Motor neuron (in vitro differentiated cells): ENCODE results near the gene TBC1D4. TPM values are rescaled to one million over a fixed set of nuclear protein-coding genes. Genes with fewer than 3 reads are reported as not detected.
A peak's percentile ranks its signal among the peaks of the same experiment; 100 is the strongest.

ENCODE experiments used
- ATAC-seq, 8 experiments: fragments of 200-7000 bp; cut with Tn5 transposase; replicated peaks in 6 of 8; 2 replicates each; pipeline ENCODE4 v1.8.0; 2021; ENCODE audit warnings: mild to moderate bottlenecking in 8 of 8, moderate library complexity in 8 of 8
- H3K27ac ChIP-seq, 2 donors: fragments of 250-450 bp; sonication (Bioruptor Pico); 2 replicates each; pipeline ENCODE4 v1.9.0; 2021; ENCODE audit warnings: antibody characterized with exemption in 2 of 2, mild to moderate bottlenecking in 2 of 2, moderate library complexity in 1 of 2
- H3K4me1 ChIP-seq, 2 donors: fragments of 250-450 bp; sonication (Bioruptor Pico); replicated peaks in 1 of 2; 2 replicates each; pipeline ENCODE4 v1.6.1; 2021; ENCODE audit warnings: antibody characterized with exemption in 2 of 2, mild to moderate bottlenecking in 2 of 2, moderate library complexity in 1 of 2
- H3K4me3 ChIP-seq, 5 donors: fragments of 250-450 bp; sonication (Bioruptor Pico); 2 replicates each; pipeline ENCODE4 v1.9.0; 2021; ENCODE audit warnings: antibody characterized with exemption in 5 of 5, mild to moderate bottlenecking in 5 of 5, moderate library complexity in 4 of 5
- WGBS, 10 experiments: fragments of 450-650 bp; shearing (Covaris generic); methylation state at CpG; one replicate each; pipeline ENCODE4 v1.0.0; 2022; 5-methylcytosine and 5-hydroxymethylcytosine counted together
- in situ Hi-C, 9 experiments: fragments of 400-800 bp; cut with MboI; loops; one replicate each; pipeline ENCODE4 v1.15.0; 2021; ENCODE audit warnings: low sequenced_read_pairs in 9 of 9, low pct_unique_long_range_greater_than_20kb in 2 of 9; ENCODE audit not compliant: unreplicated experiment in 9 of 9
- total RNA-seq, 8 experiments: library from RNA; unstranded; fragments of 300-600 nt; gene quantifications; 2 replicates each; pipeline versions ENCODE4 v1.2.3 to v1.2.4, GENCODE V29; 2022

TBC1D4 gene
- total RNA-seq: 10 to 100 TPM in 2 of 8 experiments, 1 to 10 TPM in 6; 5.3 to 13.3 (median 7.7) TPM

DNA sequence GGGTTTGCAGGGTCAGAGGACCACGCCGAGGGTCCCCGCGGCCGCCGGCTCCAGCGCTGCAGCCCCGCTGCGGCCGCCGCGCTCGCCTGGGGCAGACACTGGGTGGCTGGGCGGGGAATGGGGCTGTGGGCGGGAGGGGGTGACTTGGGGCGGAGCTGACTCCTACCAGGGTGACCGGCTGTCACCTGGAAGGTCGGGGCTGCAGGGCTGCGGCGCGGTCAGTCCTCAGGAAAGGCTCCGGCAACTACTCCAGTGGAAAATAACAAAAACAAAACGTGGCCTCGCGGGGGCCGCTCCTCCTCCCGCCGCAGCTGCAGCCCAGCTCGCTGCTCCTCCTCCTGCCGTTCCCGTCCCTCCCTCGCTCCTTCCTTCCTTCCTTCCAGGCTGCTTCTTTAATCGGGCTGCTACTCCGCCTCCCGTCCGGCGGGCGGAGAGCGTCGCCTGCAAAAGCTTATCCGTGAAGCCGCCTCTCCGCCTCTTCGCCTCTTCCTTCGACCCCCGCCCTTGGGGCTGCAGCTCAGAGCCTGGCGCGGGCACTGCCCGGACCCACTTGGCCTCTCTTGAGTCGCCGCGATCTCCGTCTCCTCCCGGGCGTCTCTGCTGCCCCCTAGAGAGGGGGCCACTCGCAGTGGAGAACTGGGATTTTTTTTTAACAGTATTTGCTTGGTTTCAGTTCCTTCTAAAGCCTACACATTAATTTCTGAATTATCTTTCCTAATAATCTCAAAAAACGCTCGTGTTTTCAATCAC, at the start of gene TBC1D4:
TBC1D4 (minus strand) TSS at position 100 of the 750 bp plus-strand sequence. CDS start 402 bp downstream, outside the sequence.
- Histone ChIP-seq H3K4me1 (peaks cover 4 to 5% of the 10 kb centered on the region in 2 donors), H3K4me3 (peak within 1 kb of the TSS; percentile 54 to 85 (median 58)), H3K27ac (peak within 1 kb of the TSS; percentile 5 to 13)
- in situ Hi-C loops: no loop called here
- peak; percentile 76 to 85 (median 81) for ATAC-seq
- WGBS, 10 experiments: 0 to 2% (median 0%) methylated on average over 1 to 18 of the region's 58 CpGs

DNA sequence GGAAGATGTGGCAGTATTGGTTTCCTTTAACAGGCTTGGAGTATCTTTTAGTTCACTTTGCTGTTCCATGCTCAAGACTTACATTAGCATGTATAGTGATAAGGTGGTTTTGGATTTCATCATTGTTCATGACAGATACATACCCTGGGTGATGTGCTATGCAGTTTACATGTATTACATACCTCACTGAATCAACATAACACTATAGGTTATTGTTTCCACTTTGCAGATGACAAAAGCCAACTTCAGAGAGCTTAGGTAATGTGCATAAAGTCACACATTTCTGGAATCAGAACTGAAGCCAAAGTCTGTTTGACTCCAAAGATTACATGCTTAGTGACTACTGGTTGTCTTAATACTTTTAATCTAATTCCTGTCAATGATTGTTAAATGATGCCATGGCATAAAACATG, 48.6 kb upstream of the TBC1D4 start:
- in situ Hi-C loops: no loop called here
- no peak overlapping the region for H3K27ac ChIP-seq
- no peak overlapping the region for H3K4me3 ChIP-seq
- peak in 2 of 8 experiments; percentile 19 to 35 for ATAC-seq
- H3K4me1 ChIP-seq: no peaks in the 10 kb centered on the region

DNA sequence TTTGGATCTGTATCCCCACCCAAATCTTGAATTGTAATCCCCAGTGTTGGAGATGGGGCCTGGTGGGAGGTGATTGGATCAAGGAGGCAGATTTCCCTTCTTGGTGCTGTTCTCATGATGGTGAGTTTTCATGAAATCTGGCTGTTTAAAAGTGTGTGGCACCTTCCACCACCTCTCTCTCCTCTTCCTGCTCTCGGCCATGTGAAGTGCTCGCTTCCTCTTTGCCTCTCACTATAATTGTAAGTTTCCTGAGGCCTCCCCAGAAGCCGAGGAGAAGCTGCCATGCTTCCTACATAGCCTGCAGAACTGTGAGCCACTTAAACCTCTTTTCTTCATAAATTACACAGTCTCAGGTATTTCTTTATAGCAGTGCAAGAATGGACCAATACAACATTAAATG, 40.0 kb upstream of the TBC1D4 start:
- no peak for ATAC-seq
- Histone ChIP-seq H3K27ac (no peak overlapping the region), H3K4me3 (no peak overlapping the region), H3K4me1 (no peaks in the 10 kb centered on the region)
- in situ Hi-C loops: no loop called here
- WGBS, 10 experiments: 67 to 96% (median 88%) methylated on average over 1 to 3 of the region's 3 CpGs; no CpG with 5 or more reads in 4 of the 10 experiments

DNA sequence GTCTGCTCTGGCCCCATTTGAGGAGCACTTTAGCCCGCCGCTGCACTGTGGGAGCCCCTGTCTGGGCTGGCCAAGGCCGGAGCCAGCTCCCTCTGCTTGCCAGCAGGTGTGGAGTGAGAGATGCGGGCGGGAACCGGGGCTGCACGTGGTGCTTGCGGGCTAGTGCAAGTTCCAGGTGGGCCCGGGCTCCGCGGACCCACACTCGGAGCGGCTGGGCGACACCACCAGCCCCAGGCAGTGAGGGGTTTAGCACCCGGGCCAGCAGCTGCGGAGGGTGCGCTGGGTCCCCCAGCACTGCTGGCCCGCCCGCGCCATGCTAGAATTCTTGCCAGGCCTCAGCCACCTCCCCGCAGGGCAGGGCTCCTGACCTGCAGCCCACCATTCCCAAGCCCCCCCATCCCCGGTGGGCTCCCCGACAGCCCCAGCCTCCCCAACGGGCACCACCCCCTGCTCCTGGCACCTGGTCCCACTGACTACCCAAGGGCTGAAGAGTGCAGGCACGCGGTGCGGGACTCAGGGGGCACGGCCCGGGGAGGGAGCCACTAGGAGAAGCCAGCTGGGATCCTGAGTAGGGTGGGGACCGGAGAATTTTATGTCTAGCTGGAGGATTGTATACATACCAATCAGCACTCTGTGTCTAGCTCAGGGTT, 36.6 kb upstream of the TBC1D4 start:
- no peak for ATAC-seq
- no peak overlapping the region for H3K27ac ChIP-seq
- H3K4me3 ChIP-seq: no peak overlapping the region
- in situ Hi-C loops: no loop called here
- no peaks in the 10 kb centered on the region for H3K4me1 ChIP-seq
- 80 to 95% methylated on average over 1 to 4 of the region's 30 CpGs; no CpG with 5 or more reads in 8 of the 10 experiments for WGBS, 10 experiments

DNA sequence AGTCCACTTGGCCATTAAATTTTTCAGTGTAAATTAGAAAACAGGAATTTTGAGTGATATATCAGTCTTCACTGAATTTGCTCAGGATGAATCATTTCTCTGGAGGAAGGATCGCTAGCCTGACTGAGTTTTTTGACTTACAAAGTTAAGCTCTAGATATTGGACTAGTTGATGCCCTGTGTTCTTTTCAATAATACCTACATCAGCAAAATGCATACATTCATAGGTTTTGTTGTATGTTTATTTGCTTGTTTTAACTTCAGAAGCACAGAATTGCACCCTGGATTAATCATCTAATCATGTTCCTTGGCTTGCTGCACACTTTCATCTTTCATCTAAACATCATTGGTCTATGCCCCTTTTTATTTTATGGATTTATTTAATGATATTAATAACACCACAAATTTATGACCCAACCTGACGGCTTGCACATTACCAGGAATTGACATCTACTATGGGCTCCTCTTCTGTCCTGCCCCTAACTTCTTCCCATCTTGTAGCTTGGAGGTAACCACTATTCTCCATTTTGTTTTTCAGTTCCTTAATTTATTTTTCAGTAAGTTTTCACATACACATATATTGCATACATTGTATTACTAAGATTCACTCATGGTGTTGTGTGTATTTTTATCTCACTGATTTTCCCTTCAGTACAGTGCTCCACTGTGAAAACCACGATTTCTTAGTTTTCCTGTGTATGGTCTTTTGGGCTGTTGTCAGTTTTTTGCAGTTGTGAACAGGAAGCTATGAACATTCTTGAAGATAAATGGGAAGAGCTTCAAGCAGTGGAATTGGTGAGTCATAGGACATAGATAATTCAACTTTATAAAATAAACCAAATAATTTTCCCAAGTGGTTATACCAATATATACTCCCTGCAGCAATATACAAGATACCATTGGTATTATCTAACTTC, 32.4 kb upstream of the TBC1D4 start:
- no peak overlapping the region for H3K27ac ChIP-seq
- WGBS, 10 experiments: 35 to 100% (median 65%) methylated on average over 2 to 3 of the region's 3 CpGs; no CpG with 5 or more reads in 1 of the 10 experiments

DNA sequence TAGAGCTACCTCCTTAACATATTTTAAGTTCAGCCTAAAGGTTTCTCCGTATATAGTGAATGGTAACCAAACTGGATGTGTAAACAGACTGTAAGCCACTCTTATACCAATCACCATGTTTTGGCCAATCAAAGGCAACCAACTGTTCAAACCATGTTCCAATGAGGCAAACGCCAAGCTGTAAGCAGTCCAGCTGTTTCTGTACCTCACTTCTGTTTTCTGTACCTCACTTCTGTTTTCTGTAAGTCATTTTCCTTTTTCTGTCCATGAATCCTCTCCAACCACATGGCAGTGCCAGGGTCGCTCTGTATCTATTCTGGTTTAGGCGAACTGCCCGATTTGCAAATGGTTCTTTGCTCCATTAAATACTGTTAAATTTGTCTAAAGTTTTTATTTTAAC, 31.3 kb upstream of the TBC1D4 start:
- Histone ChIP-seq H3K4me3 (no peak overlapping the region), H3K4me1 (no peaks in the 10 kb centered on the region), H3K27ac (no peak overlapping the region)
- ATAC-seq: no peak
- in situ Hi-C loops: no loop called here
- WGBS, 10 experiments: 0 to 92% (median 84%) methylated on average over 1 to 5 of the region's 5 CpGs

More for the DNA sequence above, 32.4 kb upstream of the TBC1D4 start:
- no peaks in the 10 kb centered on the region for H3K4me1 ChIP-seq
- no peak for ATAC-seq
- in situ Hi-C loops: no loop called here
- H3K4me3 ChIP-seq: no peak overlapping the region

- no peak for ATAC-seq
These were observed 30.3 kb upstream of the TBC1D4 start for GRCh38 chr13:75512253-75512652.

DNA sequence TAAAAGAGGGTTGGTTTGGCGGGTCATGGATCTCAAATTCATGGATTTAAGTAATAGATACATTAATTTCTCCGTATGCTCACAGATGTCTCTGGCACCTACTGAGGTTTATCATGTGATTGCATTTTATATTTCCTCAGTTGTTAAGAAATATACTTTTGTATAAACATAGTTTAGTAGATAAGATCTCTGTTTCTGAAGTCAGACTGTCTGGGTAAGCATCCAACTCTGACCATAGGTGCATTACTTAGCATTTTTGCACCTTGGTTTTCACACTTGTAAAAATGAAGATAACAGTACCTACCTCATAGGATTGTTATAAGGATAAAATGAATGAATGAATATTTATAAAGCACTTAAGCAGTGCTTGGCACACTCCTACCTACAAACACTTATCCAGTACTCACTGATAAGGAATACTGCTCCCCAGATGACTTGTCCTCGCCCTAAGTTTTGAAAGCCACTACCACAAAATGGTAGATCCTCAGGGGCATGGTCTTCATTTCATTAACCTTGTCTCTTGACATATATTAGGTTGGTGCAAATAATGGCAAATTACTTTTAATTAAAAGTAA, 29.2 kb upstream of the TBC1D4 start:
- H3K27ac ChIP-seq: no peak overlapping the region
- ATAC-seq: no peak
- in situ Hi-C loops: no loop called here

More at GRCh38 chr13:75512253-75512652, 30.3 kb upstream of the TBC1D4 start:
- WGBS, 10 experiments: 24 to 100% (median 62%) methylated on average over 1 to 3 of the region's 3 CpGs
- in situ Hi-C loops: no loop called here
- no peaks in the 10 kb centered on the region for H3K4me1 ChIP-seq
- no peak overlapping the region for H3K27ac ChIP-seq
- H3K4me3 ChIP-seq: no peak overlapping the region

DNA sequence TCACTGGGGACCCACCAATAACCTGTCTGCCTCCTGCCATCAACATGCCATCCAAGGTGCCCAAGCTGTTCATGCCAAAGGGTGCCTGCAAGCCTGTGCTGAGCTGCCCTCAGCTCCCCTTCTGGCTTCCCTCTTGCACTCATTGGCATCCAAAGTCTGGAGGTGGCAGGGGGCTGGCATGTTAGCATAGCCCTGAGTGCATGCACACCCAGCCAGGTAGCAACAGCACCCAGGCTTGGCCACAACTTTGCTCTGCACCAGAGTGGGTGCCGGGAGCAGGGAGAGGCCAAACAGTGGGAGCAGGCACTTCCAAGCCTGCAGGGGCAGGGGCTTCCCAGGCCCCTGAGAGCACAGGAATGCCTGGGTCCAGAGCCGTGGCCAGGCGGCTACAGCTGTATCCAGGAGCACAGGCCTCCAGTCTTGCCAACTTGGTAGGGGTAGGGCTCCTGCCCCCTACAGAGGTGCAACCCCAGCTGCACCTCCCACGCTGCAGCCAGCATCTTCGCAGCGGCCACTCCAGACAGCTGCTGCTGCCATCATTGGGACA, 26.1 kb upstream of the TBC1D4 start:
- no peak overlapping the region for H3K27ac ChIP-seq
- no peak for ATAC-seq
- in situ Hi-C loops: no loop called here
- no peak overlapping the region for H3K4me3 ChIP-seq
- no peaks in the 10 kb centered on the region for H3K4me1 ChIP-seq
- WGBS, 10 experiments: 35 to 92% (median 80%) methylated on average over 1 to 2 of the region's 6 CpGs; no CpG with 5 or more reads in 5 of the 10 experiments

More for the DNA sequence above, 29.2 kb upstream of the TBC1D4 start:
- no peaks in the 10 kb centered on the region for H3K4me1 ChIP-seq
- H3K4me3 ChIP-seq: no peak overlapping the region
- WGBS, 10 experiments: 33 to 100% (median 86%) methylated on average over 1 to 3 of the region's 3 CpGs

GRCh38 chr13:75507027-75508001, 25.3 kb upstream of the TBC1D4 start:
- no peak overlapping the region for H3K4me3 ChIP-seq
- no peaks in the 10 kb centered on the region for H3K4me1 ChIP-seq
- in situ Hi-C loops: no loop called here
- WGBS, 10 experiments: 67 to 100% (median 100%) methylated on average over 1 to 6 of the region's 10 CpGs; no CpG with 5 or more reads in 5 of the 10 experiments
- H3K27ac ChIP-seq: no peak overlapping the region
- ATAC-seq: no peak

- WGBS, 10 experiments: 67 to 100% (median 90%) methylated on average over 1 of the region's 1 CpG; no CpG with 5 or more reads in 3 of the 10 experiments
- in situ Hi-C loops: no loop called here
- no peak overlapping the region for H3K4me3 ChIP-seq
These were observed 24.0 kb upstream of the TBC1D4 start for GRCh38 chr13:75506018-75506417.

More at GRCh38 chr13:75506018-75506417, 24.0 kb upstream of the TBC1D4 start:
- H3K27ac ChIP-seq: no peak overlapping the region
- no peak for ATAC-seq
- no peaks in the 10 kb centered on the region for H3K4me1 ChIP-seq
